Measurements from ENCODE around the gene ZBTB20.

ZBTB20 gene

DNA sequence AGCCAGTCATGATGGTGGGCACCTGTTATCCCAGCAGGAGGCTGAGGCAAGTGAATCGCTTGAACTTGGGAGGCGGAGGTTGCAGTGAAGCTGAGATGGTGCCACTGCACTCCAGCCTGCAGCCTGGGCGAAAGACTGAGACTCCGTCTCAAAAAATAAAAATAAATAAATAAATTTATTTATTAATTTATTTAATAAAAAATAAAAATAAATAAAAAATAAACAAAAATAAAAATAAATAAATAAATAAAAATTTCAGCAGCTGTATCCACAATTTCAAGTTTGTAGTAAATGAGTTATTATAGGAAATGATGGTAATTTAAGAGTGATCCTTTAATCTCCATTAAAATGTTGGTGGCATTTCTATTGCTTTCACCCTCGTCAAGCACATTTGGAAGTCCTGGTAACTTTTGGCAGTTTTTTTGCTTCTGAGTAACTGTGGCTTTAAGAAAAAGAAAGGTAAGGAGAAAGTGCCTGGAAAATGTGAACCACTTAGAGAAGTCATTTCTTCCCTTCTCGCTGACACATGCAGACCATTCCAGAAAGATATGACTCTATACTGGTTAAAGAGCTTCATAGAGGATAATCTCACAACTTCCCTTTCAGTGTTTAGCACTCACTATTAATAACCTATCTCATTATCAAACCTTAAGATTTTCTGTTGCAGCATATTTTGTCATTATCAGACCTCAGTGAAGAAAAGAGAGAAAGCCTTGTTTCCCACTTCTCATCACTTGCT lies 556.6 kb downstream of the ZBTB20 start:
- no peak overlapping the region for H3K4me3 ChIP-seq (replicated peaks; ENCODE audit: insufficient read depth, low read length)
- TF ChIP-seq GABPA (IDR thresholded peaks at IDR 0.05; ENCODE audit: low read depth) (no peak), POLR2AphosphoS5 (IDR thresholded peaks at IDR 0.05; ENCODE audit: low read depth) (no peak), SPI1 (IDR thresholded peaks at IDR 0.05; ENCODE audit: borderline replicate concordance, low read depth) (no peak)
- TF ChIP-seq, protein P1, sequence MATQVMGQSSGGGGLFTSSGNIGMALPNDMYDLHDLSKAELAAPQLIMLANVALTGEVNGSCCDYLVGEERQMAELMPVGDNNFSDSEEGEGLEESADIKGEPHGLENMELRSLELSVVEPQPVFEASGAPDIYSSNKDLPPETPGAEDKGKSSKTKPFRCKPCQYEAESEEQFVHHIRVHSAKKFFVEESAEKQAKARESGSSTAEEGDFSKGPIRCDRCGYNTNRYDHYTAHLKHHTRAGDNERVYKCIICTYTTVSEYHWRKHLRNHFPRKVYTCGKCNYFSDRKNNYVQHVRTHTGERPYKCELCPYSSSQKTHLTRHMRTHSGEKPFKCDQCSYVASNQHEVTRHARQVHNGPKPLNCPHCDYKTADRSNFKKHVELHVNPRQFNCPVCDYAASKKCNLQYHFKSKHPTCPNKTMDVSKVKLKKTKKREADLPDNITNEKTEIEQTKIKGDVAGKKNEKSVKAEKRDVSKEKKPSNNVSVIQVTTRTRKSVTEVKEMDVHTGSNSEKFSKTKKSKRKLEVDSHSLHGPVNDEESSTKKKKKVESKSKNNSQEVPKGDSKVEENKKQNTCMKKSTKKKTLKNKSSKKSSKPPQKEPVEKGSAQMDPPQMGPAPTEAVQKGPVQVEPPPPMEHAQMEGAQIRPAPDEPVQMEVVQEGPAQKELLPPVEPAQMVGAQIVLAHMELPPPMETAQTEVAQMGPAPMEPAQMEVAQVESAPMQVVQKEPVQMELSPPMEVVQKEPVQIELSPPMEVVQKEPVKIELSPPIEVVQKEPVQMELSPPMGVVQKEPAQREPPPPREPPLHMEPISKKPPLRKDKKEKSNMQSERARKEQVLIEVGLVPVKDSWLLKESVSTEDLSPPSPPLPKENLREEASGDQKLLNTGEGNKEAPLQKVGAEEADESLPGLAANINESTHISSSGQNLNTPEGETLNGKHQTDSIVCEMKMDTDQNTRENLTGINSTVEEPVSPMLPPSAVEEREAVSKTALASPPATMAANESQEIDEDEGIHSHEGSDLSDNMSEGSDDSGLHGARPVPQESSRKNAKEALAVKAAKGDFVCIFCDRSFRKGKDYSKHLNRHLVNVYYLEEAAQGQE (IDR thresholded peaks at IDR 0.05; ENCODE audit: insufficient replicate concordance, low read depth): no peak
- TF ChIP-seq, protein P2, sequence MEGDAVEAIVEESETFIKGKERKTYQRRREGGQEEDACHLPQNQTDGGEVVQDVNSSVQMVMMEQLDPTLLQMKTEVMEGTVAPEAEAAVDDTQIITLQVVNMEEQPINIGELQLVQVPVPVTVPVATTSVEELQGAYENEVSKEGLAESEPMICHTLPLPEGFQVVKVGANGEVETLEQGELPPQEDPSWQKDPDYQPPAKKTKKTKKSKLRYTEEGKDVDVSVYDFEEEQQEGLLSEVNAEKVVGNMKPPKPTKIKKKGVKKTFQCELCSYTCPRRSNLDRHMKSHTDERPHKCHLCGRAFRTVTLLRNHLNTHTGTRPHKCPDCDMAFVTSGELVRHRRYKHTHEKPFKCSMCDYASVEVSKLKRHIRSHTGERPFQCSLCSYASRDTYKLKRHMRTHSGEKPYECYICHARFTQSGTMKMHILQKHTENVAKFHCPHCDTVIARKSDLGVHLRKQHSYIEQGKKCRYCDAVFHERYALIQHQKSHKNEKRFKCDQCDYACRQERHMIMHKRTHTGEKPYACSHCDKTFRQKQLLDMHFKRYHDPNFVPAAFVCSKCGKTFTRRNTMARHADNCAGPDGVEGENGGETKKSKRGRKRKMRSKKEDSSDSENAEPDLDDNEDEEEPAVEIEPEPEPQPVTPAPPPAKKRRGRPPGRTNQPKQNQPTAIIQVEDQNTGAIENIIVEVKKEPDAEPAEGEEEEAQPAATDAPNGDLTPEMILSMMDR (IDR thresholded peaks at IDR 0.05; ENCODE audit: insufficient read depth, low read length): no peak
- no peaks in the 10 kb centered on the region for H3K27me3 ChIP-seq (ENCODE audit: insufficient read depth, poor library complexity, severe bottlenecking)
- no peak for DNase-seq (ENCODE audit: low read depth in 1 of 2, low spot score in 1 of 2)
- H3K27ac ChIP-seq (replicated peaks): no peak overlapping the region

DNA sequence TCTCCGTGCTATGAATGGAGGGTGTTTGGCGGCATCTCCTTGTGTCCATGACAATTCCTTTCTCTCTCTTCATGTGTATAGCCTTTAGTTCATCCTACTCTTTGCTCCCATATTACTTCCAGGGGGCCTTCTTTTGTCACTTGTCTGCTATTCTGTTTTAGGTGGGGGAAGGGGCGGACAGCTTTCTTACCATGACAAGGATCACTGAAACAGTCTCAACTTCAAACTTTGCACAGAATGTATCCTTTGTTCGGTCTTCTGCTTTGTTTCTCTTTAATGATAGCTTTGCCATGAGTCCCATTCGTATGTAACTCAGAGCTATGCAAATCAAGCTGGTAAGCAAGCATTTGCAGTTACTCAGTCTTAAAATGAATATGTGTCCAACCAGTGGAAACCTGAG lies 559.1 kb downstream of the ZBTB20 start:
- TF ChIP-seq, protein P1 (IDR thresholded peaks at IDR 0.05; ENCODE audit: insufficient replicate concordance, low read depth): no peak
- no peak for TF ChIP-seq SPI1 (IDR thresholded peaks at IDR 0.05; ENCODE audit: borderline replicate concordance, low read depth)
- no peak for TF ChIP-seq GABPA (IDR thresholded peaks at IDR 0.05; ENCODE audit: low read depth)
- no peak for TF ChIP-seq POLR2AphosphoS5 (IDR thresholded peaks at IDR 0.05; ENCODE audit: low read depth)
- TF ChIP-seq, protein P2 (IDR thresholded peaks at IDR 0.05; ENCODE audit: insufficient read depth, low read length): no peak
- no peak for DNase-seq (ENCODE audit: low read depth in 1 of 2, low spot score in 1 of 2)
- H3K27me3 ChIP-seq (ENCODE audit: insufficient read depth, poor library complexity, severe bottlenecking): no peaks in the 10 kb centered on the region
- no peak overlapping the region for H3K27ac ChIP-seq (replicated peaks)
- H3K4me3 ChIP-seq (replicated peaks; ENCODE audit: insufficient read depth, low read length): no peak overlapping the region

DNA sequence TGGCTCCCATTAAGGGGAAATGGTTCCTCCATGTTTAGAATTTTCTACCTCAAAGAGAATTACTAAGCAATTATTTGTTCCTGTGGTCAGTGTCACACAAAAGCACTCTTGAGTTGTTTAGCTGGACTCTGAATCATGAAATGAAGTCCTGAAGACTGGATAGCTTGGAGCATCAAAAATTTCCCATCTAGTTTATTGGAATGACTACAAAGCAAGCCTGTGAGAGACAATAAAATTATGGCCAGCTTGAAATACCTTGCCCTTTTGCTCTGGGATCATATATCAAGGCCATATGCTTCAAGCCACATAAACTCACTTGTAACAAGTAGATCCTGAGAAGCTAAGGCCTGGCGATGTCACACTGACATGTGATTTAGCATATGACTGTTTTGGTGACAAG lies 561.0 kb downstream of the ZBTB20 start:
- H3K27me3 ChIP-seq (ENCODE audit: insufficient read depth, poor library complexity, severe bottlenecking): no peaks in the 10 kb centered on the region
- TF ChIP-seq, protein P1 (IDR thresholded peaks at IDR 0.05; ENCODE audit: insufficient replicate concordance, low read depth): no peak
- TF ChIP-seq SPI1 (IDR thresholded peaks at IDR 0.05; ENCODE audit: borderline replicate concordance, low read depth) (no peak), GABPA (IDR thresholded peaks at IDR 0.05; ENCODE audit: low read depth) (no peak)

More for the DNA sequence above, 561.0 kb downstream of the ZBTB20 start:
- Histone ChIP-seq H3K4me3 (replicated peaks; ENCODE audit: insufficient read depth, low read length) (no peak overlapping the region), H3K27ac (replicated peaks) (no peak overlapping the region)
- no peak for DNase-seq (ENCODE audit: low read depth in 1 of 2, low spot score in 1 of 2)
